GM18519 (cell line): ENCODE measurements around the gene ARFRP1.
"Not testable (repeated sequence)": the region's sequence is repeated elsewhere in the genome, so short reads cannot be mapped to it uniquely, and the experiment has no call there.

Source experiments
- ATAC-seq: cut with Tn5 transposase; IDR thresholded peaks from one replicate; pipeline ENCODE4 v1.9.1; 2021; ENCODE audit warnings: mild to moderate bottlenecking, moderate library complexity; ENCODE audit not compliant: unreplicated experiment, low FRiP score

ARFRP1 gene

DNA sequence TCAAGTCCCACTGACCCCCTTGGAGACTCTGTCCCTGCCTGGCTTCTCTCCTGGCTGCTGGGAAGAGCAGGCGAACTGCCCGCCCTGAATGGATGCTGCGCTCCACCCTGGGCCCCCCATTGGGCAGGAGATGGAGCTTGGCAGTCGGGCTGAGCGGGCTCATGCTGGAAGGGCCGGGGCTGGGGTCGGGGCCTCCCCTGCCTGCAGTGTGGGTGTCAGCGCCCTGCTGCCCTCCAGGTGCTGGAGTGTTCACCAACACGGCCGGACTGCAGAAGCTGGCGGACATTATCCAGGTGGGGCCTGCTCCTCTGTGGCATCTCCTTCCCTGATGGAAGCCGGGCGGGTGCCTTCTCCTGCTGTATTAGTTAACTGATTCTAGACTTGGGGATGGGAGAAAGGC lies 27.3 kb downstream of the ARFRP1 start:
- no peak for ATAC-seq

- ATAC-seq, result no peak
Measured at GRCh38 chr20:63679799-63680305, 27.9 kb downstream of the ARFRP1 start.

GRCh38 chr20:63678667-63679465 lies 28.9 kb downstream of the ARFRP1 start:
- ATAC-seq, result no peak

GRCh38 chr20:63678071-63678470 lies 29.7 kb downstream of the ARFRP1 start:
- ATAC-seq, result no peak

DNA sequence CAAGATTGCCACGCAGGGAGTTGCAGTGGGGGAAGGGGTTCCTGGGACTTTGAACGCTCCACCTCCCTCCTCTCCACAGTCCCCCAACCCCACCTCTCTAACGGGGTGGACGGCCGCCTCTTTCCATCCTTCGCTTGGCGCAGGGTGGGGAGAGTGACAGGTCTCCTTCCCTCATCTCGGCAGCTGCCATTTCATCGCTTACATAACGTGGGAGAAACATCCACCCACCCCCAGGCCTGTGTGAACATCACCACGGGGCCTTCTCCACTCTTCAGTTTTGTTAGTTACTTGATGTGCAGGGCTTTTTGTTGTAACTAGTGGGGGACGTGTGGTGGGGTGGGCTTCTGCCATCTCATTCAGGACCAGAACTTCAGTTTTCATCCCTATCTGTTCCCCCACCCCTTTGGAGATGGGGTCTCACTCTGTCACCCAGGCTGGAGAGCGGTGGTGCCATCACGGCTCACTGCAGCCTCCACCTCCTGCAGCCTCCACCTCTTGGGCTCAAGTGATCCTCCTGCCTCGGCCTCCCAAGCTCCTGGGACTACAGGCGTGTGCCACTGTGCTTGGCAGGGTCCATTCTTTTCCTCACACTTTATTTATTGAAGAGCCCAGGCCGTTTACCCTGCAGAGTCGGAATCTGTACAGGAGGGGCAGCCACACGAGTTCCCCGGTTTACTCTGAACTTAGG lies 32.0 kb downstream of the ARFRP1 start:
- no peak for ATAC-seq

- ATAC-seq, result no peak
Measured at GRCh38 chr20:63673951-63674350, 33.8 kb downstream of the ARFRP1 start.

- no peak for ATAC-seq
Measured at GRCh38 chr20:63672666-63673065, 35.1 kb downstream of the ARFRP1 start.

DNA sequence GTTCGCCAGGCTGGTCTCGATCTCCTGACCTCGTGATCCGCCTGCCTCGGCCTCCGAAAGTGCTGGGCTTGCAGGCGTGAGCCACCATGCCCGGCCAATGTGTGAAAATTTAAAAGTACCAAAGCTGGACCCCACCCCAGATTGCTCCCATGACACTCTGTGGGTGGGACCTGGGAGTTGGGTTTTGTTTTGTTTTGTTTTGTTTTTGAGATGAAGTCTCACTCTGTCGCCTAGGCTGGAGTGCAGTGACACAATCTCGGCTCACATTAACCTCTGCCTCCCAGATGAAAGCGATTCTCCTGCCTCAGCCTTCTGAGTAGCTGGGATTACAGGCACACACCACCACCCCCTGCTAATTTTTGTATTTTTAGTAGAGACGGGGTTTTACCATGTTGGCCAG lies 36.1 kb downstream of the ARFRP1 start:
- ATAC-seq, result not testable (repeated sequence)

- ATAC-seq, result no peak
Measured at GRCh38 chr20:63668351-63668750, 39.4 kb downstream of the ARFRP1 start.

- ATAC-seq, result no peak
Measured at GRCh38 chr20:63667858-63668257, 39.9 kb downstream of the ARFRP1 start.

DNA sequence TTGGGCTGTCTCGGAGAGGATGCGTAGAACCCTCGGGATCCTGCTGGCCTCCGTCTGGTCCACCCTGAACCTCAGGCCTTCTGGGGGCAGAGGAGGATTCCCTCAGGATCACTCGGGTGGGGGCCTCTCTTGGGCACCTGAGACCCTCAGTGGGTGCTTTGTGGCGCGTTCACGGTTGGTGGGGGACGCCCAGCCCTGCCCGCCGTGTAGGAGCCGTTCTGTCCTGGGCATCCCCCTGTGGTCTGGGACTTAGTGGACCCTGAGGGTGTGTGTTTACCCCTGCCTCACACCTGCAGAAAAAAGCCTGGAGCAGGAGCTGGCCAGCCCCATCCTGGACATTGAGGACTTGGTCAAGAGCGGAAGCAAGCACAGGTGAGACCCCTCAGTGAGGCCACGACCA lies 42.1 kb downstream of the ARFRP1 start:
- no peak for ATAC-seq

GRCh38 chr20:63664861-63665594 lies 42.7 kb downstream of the ARFRP1 start:
- ATAC-seq, result no peak

DNA sequence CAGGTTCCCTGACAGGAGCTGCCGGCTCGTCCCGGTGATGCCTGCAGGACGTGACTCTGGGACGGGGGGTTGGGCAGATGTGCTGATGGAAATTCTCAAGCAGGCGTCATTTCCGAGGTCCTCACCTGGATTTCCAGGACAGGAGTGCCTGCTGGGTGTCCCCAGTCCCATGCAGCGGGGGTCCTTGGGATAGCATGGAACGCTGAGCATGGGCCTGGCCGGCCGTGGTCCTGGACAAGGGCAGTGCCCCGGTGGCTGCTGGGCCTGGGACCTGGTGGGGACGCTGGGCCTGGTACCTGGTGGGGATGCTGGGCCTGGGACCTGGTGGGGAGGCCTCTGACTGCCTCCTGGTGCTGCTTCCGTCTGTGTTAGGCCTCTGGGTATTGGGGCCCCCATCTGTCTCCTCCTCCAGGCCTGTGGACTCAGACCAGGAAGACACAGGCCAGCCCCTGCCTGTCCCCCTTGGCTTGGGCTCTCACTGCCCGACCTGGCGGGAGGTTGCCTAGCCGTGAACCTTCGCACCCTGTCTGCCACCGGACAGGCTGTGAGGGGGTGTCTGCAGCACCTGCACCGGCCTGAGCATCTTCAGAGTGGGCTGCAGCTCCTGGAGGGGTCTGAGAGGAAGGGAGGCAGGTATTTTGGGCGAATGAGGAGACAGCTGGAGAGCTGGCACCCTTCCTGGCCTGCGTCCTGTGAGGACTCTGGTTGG lies 43.5 kb downstream of the ARFRP1 start:
- ATAC-seq, result no peak

GRCh38 chr20:63663332-63664066 lies 44.3 kb downstream of the ARFRP1 start:
- ATAC-seq, result no peak

GRCh38 chr20:63662813-63663189 lies 45.0 kb downstream of the ARFRP1 start:
- ATAC-seq, result no peak

GRCh38 chr20:63661959-63662812 lies 45.6 kb downstream of the ARFRP1 start:
- ATAC-seq, result no peak

GRCh38 chr20:63661108-63661507 lies 46.7 kb downstream of the ARFRP1 start:
- ATAC-seq, result no peak

DNA sequence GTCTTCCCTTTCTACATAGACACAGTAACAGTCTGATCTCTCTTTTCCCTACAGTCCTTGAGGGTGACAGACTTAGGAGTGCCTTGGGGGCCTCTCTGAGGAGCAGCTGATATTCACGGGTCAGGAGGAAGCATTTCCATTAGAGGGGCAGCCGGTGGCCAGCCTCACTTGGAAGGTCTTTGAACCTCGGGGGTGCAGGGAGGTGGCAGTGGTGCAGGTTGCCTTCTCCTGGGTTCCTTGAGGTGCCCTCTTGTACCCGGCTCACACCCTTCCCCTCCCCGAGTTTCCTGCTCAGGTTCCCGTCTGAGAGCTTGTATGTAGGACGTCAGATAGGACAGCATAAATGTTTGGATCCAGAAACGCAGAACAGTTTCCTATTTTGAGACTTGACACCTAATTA lies 47.2 kb downstream of the ARFRP1 start:
- ATAC-seq, result no peak

- not testable (repeated sequence) for ATAC-seq
Measured at GRCh38 chr20:63660174-63660573, 47.6 kb downstream of the ARFRP1 start.
